Activated CD4-positive, alpha-beta T cell treated with anti-CD3 and anti-CD28 coated beads, Interleukin-2, amount 10 ng/mL, durations not matched to agents 7 days and 5 days (primary cell): ENCODE measurements around the gene SLC38A11. TPM values are rescaled to one million over a fixed set of nuclear protein-coding genes. Genes with fewer than 3 reads are reported as not detected.
A peak's percentile ranks its signal among the peaks of the same experiment; 100 is the strongest.

Experiments
- CTCF ChIA-PET: fragments of 350-600 bp; sonication (Branson Sonifier 250); formaldehyde crosslinking; loops from one replicate; lab custom pipeline; 2021; ENCODE audit warnings: antibody characterized with exemption; lab: Charles Lee
- POLR2A ChIA-PET: fragments of 350-600 bp; sonication (Branson Sonifier 250); formaldehyde crosslinking; loops from one replicate; lab custom pipeline; 2021; ENCODE audit warnings: antibody characterized with exemption; lab: Charles Lee
- DNase-seq: peaks from one replicate; pipeline ENCODE4 v3.0.0-alpha.2; 2020
- H3K27ac Mint-ChIP-seq: one replicate; pipeline ENCODE4 v1.8.0; 2021; ENCODE audit warnings: mild to moderate bottlenecking, moderate library complexity, mixed read lengths
- H3K27me3 Mint-ChIP-seq: one replicate; pipeline ENCODE4 v1.8.0; 2021; ENCODE audit warnings: mixed read lengths
- H3K36me3 Mint-ChIP-seq: one replicate; pipeline ENCODE4 v1.8.0; 2021; ENCODE audit warnings: low read depth, mixed read lengths
- H3K4me1 Mint-ChIP-seq: one replicate; pipeline ENCODE4 v1.8.0; 2021; ENCODE audit warnings: mixed read lengths
- H3K4me3 Mint-ChIP-seq: one replicate; pipeline ENCODE4 v1.8.0; 2021; ENCODE audit warnings: mild to moderate bottlenecking, moderate library complexity, mixed read lengths
- H3K9me3 Mint-ChIP-seq: one replicate; pipeline ENCODE4 v1.8.0; 2021; ENCODE audit warnings: mixed read lengths
- total RNA-seq, 2 experiments: library from RNA; stranded (reverse); gene quantifications; one replicate each; pipeline ENCODE4 v1.2.3, GENCODE V29; 2021

The SLC38A11 gene
- total RNA-seq, 2 experiments from 2014 or later, result not detected

DNA sequence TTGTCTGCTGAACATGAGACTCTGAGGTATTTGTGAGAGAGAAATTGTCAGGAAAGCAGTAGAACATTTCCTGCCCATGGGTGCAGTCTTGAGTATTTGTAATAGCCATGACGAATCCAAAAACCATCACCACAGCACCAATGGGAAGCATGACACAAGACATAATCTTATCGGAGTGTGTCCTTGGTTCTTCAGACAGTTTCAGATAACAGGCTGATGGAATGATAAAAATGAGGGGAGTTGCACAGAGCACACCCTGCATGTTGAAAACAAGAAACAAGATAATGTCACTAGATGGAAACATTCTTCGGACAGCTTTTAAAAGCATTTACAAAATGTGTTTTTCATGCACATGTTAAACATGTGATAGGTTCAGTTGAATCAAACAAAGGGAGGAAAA, 56.9 kb downstream of the SLC38A11 start:
- no peaks in the 10 kb centered on the region for H3K36me3 Mint-ChIP-seq
- CTCF ChIA-PET, result no interaction called here
- H3K9me3 Mint-ChIP-seq, result no peaks in the 10 kb centered on the region
- H3K4me1 Mint-ChIP-seq, result peaks cover 12% of the 10 kb centered on the region
- H3K4me3 Mint-ChIP-seq, result no peak overlapping the region
- H3K27ac Mint-ChIP-seq, result no peak overlapping the region
- no peak for DNase-seq
- peaks cover 10% of the 10 kb centered on the region for H3K27me3 Mint-ChIP-seq
- POLR2A ChIA-PET, result no interaction called here

DNA sequence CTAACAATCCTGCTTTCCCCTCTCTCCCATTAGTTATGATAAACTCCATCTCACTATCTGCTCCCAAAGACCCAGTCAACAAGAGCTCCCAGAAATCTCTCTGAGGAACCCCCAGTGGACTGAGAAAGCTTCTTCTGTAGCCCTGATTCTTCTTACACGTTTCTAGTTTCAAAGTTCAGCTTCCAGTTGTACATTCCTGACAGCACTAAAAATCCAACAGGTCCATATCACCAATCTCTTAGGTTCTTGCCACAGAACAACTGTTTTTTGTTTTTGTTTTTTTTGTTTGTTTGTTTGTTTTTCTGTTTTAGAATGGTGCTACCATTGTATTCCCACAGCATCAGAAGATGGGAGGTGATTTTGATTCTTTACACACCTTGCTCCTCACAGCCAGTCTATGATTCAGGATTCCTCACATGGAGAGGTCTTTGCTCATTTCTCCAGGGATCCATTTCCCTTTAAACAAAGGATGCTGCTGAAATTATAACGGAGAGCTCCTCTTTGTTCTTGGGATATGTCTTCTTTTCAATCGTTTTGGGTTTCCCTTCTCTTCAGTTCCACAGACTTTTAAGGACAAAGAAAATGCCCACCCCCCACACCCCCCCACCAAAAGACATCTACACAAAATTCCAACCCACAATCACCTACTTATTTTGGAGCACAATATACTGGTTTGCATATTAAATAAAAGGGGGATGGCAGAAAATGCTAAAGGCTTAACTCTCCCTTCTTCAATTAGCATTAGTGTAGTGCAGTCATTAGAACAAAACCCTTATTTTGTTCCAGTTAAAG, 57.7 kb downstream of the SLC38A11 start:
- CTCF ChIA-PET, result interaction anchor here (1.2 kb wide), 1 partner anchor 40 kb away, joined by 3 read pairs; no protein-coding TSS in a partner anchor
- Mint-ChIP-seq H3K4me1 (peaks cover 12% of the 10 kb centered on the region), H3K9me3 (no peaks in the 10 kb centered on the region), H3K4me3 (no peak overlapping the region), H3K27ac (no peak overlapping the region), H3K36me3 (no peaks in the 10 kb centered on the region), H3K27me3 (peaks cover 4% of the 10 kb centered on the region)
- POLR2A ChIA-PET, result no interaction called here
- DNase-seq, result no peak

DNA sequence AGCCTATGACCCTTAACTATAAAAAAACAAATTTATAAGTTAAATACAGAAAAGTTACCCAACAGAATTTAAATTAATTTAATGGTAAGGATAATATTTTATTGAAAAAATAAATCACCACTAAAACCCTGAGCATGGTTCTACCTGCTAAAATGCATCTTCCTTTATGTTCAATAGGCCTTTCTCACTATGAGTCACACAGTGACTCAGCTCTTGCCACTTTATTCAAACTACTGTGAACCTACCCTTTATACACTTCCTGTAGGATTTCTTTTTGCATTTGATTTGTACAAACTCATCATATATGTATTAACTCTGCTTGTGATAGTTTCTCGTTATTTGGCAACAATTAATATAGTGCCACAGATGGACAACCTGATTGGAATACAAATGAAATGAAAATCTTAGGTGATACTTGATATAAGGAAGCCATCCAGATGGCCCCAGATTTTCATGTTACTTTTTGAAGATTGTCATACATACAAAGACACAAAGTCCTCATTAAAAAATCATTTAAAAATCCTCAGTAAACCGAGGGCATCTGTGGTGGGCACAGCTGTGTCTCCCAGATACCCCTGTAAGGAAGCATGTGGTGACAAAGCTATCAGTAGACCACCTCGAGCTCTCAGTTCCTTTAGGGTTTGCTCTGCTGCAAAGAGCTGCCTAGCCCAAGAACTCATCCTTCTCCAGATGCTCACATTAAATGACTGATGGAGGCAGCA, 58.5 kb downstream of the SLC38A11 start:
- POLR2A ChIA-PET, result no interaction called here
- peak; percentile 15 for DNase-seq
- Mint-ChIP-seq H3K27ac (no peak overlapping the region), H3K36me3 (no peaks in the 10 kb centered on the region), H3K4me3 (no peak overlapping the region), H3K27me3 (peaks cover 4% of the 10 kb centered on the region), H3K9me3 (no peaks in the 10 kb centered on the region), H3K4me1 (peaks cover 12% of the 10 kb centered on the region)
- CTCF ChIA-PET, result interaction anchor here (0.8 to 1.2 kb wide), 2 partner anchors 39 to 120 kb away, joined by 3 read pairs; no protein-coding TSS in a partner anchor

DNA sequence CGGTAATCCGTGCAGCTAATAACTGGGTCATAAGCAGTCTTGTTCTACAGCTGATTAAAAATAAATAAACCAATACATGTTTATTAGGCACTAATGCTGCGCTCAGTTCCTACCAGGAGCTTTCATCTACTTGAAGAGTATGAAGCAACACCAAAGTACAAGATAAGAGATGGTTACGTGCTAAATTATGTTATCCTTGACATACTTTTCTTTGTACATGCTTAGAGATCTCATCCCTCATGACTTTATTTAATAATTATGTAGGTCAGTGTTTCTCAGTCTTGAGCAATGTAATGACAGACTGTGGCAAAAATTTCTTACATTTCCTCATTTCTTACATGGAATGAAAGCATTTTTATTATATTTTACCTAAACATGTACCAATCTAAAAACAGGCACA, 59.1 kb downstream of the SLC38A11 start:
- Mint-ChIP-seq H3K4me1 (peaks cover 12% of the 10 kb centered on the region), H3K4me3 (no peak overlapping the region), H3K27ac (no peak overlapping the region), H3K9me3 (no peaks in the 10 kb centered on the region), H3K36me3 (no peaks in the 10 kb centered on the region), H3K27me3 (peaks cover 4% of the 10 kb centered on the region)
- CTCF ChIA-PET, result interaction anchor here (0.8 kb wide), 1 partner anchor 119 kb away, joined by 3 read pairs; no protein-coding TSS in a partner anchor
- DNase-seq, result no peak
- POLR2A ChIA-PET, result no interaction called here

DNA sequence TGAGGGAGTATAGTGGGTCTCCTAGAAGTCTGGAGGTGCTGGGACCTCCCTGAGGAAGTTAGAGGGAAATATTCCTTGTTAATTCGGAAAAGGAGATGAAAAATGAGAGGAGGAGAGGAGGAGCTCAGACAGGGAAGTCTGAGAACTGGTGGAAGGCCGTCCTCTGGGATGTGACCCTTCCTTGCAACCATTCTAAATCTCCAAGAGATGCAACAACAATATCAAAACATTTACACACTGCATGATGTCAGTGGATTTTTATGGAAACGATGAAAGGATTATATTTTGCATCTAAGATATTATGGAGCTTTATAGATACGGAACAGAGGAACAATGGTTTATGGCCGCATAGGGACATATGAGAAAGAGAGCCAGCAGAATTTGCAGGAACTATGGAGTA, 63.9 kb downstream of the SLC38A11 start:
- Mint-ChIP-seq H3K9me3 (no peaks in the 10 kb centered on the region), H3K27ac (no peak overlapping the region), H3K4me3 (no peak overlapping the region), H3K4me1 (peaks cover 2% of the 10 kb centered on the region), H3K36me3 (no peaks in the 10 kb centered on the region), H3K27me3 (no peaks in the 10 kb centered on the region)
- ChIA-PET CTCF (no interaction called here), POLR2A (no interaction called here)
- no peak for DNase-seq

DNA sequence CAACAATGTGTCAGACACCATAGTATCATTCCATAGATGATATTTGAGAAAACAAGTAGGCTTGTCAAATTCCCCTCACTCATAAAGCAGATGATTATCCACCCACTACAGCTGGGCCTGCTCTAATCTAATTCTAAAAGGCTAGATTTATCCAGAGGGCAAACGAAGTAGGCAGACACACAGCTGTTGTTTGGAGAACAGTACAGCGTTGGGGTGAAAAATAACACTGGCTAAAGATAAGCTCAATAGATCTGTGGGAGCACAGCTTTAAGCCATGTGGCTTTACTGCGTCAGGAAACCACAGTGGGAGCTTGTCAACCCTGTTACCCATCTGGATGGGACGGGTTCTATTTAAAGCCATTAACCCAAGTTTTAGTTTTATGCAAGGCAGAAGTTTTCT, 64.8 kb downstream of the SLC38A11 start:
- POLR2A ChIA-PET, result no interaction called here

DNA sequence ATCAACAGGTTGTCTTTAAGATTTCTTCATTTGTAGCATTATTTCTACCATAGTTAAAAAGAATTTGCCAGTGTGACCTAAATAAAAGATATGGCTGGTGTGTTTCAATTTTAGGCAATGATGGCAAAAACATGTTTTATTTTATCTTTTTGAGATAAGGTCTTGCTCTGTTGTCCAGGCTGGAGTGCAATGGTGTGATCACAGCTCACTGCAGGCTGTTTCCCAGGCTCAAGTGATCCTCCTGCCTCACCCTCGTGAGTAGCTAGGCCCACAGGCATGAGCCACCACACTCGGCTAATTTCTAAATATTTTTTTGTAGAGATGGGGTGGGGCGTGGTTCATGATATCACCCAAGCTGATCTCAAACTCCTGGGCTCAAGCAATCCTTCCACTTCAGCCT, 66.7 kb downstream of the SLC38A11 start:
- no peaks in the 10 kb centered on the region for H3K9me3 Mint-ChIP-seq
- ChIA-PET POLR2A (no interaction called here), CTCF (no interaction called here)
- no peaks in the 10 kb centered on the region for H3K27me3 Mint-ChIP-seq
- no peak overlapping the region for H3K4me3 Mint-ChIP-seq
- H3K27ac Mint-ChIP-seq, result no peak overlapping the region
- no peaks in the 10 kb centered on the region for H3K36me3 Mint-ChIP-seq
- H3K4me1 Mint-ChIP-seq, result no peaks in the 10 kb centered on the region
- no peak for DNase-seq

More for the DNA sequence above, 64.8 kb downstream of the SLC38A11 start:
- Mint-ChIP-seq H3K27me3 (no peaks in the 10 kb centered on the region), H3K9me3 (no peaks in the 10 kb centered on the region), H3K4me1 (no peaks in the 10 kb centered on the region), H3K4me3 (no peak overlapping the region), H3K27ac (no peak overlapping the region), H3K36me3 (no peaks in the 10 kb centered on the region)
- CTCF ChIA-PET, result no interaction called here
- no peak for DNase-seq

DNA sequence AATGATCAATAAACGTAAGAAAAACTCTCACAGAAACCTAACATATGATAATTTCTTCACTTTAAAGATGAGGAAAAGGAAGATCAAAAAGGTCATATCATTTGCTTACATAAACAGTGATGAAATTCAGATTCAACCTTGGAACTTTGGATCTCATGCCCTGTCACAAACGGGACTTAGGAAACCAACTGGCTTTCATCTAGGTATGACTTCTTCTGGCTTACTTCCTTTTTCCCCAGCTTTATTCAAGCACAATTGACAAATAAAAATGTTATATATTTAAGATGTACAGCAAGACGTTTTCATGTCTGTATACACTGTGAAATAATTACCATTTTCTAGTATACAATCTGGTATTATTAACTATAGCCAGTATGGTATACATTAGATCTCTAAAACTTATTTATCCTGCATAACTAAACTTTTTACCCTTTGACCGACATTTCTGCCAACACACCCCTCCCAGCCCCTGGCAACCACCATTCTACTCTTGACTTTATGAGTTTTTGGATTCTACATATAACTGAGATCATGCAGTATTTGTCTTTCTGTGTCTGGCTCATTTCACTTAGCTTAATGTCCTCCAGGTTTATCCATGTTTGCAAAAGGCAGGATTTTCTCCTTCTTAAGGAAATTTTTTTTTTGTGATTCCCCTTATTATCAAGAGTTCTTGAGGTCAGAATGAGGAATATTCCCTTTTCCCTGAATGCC, 67.7 kb downstream of the SLC38A11 start:
- no peaks in the 10 kb centered on the region for H3K4me1 Mint-ChIP-seq
- no peaks in the 10 kb centered on the region for H3K27me3 Mint-ChIP-seq
- no peaks in the 10 kb centered on the region for H3K36me3 Mint-ChIP-seq
- ChIA-PET CTCF (no interaction called here), POLR2A (no interaction called here)
- no peaks in the 10 kb centered on the region for H3K9me3 Mint-ChIP-seq
- no peak overlapping the region for H3K4me3 Mint-ChIP-seq
- no peak for DNase-seq
- H3K27ac Mint-ChIP-seq, result no peak overlapping the region

DNA sequence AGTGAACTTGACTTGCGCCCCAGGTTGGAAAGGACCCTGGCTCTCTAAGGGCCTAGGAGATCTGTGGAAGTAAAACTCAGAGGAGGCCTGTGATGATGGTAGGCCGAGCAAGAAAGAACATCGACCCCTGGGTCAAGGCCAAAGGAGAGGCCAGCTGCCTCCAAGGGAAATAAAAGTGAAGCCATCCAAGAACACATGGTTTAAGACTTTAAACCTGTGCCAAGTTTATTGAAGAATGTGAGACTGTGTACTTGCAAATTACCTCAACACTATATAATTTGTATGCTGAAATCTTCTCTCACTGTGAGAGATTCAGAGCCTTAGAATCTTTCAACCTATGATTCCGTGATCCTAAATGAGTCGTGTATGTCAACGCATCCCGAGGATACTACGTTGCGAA, 73.0 kb downstream of the SLC38A11 start:
- H3K27me3 Mint-ChIP-seq, result no peaks in the 10 kb centered on the region
- ChIA-PET POLR2A (no interaction called here), CTCF (no interaction called here)
- DNase-seq, result no peak
- H3K4me1 Mint-ChIP-seq, result no peaks in the 10 kb centered on the region
- no peak overlapping the region for H3K27ac Mint-ChIP-seq
- no peaks in the 10 kb centered on the region for H3K36me3 Mint-ChIP-seq
- no peak overlapping the region for H3K4me3 Mint-ChIP-seq
- no peaks in the 10 kb centered on the region for H3K9me3 Mint-ChIP-seq

DNA sequence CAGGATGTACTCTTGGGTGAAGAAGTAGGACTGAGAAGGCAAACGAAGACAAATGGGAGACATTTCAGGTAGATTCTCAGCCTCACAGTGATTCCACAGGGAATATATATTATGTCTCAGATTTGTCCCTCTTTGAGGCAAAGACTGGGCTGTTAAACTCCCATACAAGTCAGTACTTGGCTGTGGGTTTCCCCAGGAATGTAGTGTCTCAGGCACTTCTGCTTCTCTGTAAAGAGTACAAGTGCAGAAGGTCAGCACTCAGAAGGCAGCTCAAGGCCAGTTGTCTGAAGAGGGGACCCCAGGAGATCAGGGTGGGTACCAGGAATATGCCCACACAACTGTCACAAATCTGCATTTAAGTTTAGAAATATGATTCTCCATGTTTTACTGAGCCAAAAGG, 73.8 kb downstream of the SLC38A11 start:
- Mint-ChIP-seq H3K27ac (no peak overlapping the region), H3K36me3 (no peaks in the 10 kb centered on the region), H3K9me3 (no peaks in the 10 kb centered on the region), H3K27me3 (no peaks in the 10 kb centered on the region), H3K4me3 (no peak overlapping the region), H3K4me1 (no peaks in the 10 kb centered on the region)
- no peak for DNase-seq
- ChIA-PET CTCF (no interaction called here), POLR2A (no interaction called here)

DNA sequence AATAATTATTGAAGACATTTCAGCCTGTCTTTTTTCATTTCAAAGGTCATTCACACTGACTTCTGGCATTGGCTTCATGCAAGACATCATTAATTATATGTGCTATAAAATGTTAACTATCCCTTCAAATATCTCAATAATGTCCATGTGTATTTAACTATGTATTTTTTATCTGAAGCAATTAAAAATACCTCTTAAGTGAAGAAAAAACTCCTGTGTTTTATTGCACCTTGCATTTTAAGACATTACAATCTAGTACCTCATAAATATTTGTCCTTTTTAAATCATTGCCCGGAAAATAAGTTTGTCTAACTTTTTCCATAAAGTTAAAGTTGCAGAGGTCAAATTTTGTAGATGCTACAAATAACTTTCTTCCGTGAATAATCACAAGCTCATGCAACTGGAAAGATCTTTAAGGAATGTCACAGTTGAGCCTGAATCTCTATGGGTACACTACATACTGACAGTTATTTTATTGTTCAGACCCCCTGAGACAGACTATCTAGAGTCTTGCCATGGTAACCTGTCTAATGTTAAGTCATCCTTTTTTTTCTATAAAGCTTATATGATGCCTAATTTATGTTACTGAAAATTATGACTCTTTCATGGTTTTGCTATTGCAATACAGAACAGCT, 75.3 kb downstream of the SLC38A11 start:
- Mint-ChIP-seq H3K27me3 (no peaks in the 10 kb centered on the region), H3K36me3 (no peaks in the 10 kb centered on the region), H3K9me3 (no peaks in the 10 kb centered on the region), H3K4me3 (no peak overlapping the region), H3K4me1 (no peaks in the 10 kb centered on the region), H3K27ac (no peak overlapping the region)
- no peak for DNase-seq
- ChIA-PET CTCF (no interaction called here), POLR2A (no interaction called here)

DNA sequence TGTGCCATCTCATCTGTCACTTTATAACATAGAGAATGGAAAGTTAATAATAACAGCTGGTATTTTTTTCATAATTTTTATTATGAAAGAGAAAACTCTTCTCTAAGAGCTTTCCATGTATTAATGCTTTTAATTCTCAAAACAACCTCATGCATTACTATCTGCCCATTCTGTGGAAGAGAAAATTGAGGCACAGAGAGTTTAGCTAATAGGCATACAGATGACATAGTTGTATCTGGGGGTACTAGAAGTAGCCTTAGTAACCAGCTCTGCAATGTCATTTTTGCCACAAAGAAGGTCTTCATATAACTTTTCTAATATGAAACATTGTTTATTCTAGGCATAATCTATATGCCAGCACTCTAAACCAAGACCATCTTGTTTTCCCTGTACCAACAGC, 77.4 kb downstream of the SLC38A11 start:
- ChIA-PET CTCF (interaction anchor here (1.6 kb wide), 1 partner anchor 36 kb away, joined by 4 read pairs; the partner anchor contains the start of gene COBLL1), POLR2A (no interaction called here)
- Mint-ChIP-seq H3K4me1 (no peaks in the 10 kb centered on the region), H3K36me3 (no peaks in the 10 kb centered on the region), H3K27ac (no peak overlapping the region), H3K27me3 (no peaks in the 10 kb centered on the region), H3K9me3 (no peaks in the 10 kb centered on the region), H3K4me3 (no peak overlapping the region)
- DNase-seq, result no peak
